Measurements from ENCODE around the gene MYOM3. TPM values are rescaled to one million over a fixed set of nuclear protein-coding genes. Genes with fewer than 3 reads are reported as not detected.

The MYOM3 gene
- polyA plus RNA-seq, 2 donors, result 0.27 to 0.37 TPM

DNA sequence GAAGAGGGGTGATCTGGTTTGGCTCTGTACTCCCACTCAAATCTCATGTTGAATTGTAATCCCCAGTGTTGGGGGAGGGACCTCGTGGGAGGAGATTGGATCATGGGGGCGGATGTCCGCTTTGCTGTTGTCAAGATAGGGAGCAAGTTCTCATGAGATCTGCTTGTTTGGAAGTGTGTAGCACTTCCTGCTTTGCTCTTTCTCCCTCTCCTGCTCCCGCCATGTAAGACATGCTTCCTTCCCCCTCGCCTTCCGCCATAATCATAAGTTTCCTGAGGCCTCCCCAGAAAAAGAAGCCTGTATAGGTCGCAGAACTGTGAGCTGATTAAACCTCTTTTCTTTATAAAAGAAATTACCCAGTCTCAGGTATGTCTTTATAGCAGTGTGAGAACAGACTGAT lies 27.9 kb downstream of the MYOM3 start:
- no peak overlapping the region for H3K27ac ChIP-seq (ENCODE audit: low read depth in 2 of 2, low read length in 1 of 2)
- no peak overlapping the region for H3K4me3 ChIP-seq (ENCODE audit: low read depth in 1 of 2, low read length in 2 of 2)
- 86 to 90% methylated on average over 7 of the region's 7 CpGs for WGBS, 2 donors
- no peaks in the 10 kb centered on the region for H3K36me3 ChIP-seq (ENCODE audit: control insufficient read depth in 2 of 2, insufficient read depth in 2 of 2, low read length in 1 of 2)
- no peaks in the 10 kb centered on the region for H3K9me3 ChIP-seq (ENCODE audit: control insufficient read depth in 2 of 2, insufficient read depth in 1 of 2, low read depth in 1 of 2, low read length in 1 of 2)
- H3K4me1 ChIP-seq (ENCODE audit: control insufficient read depth in 2 of 2, insufficient read depth in 2 of 2, low read length in 1 of 2), result no peaks in the 10 kb centered on the region
- no peaks in the 10 kb centered on the region for H3K27me3 ChIP-seq (ENCODE audit: control insufficient read depth in 1 of 2, insufficient read depth in 2 of 2, low read length in 2 of 2)

- H3K4me1 ChIP-seq (ENCODE audit: control insufficient read depth in 2 of 2, insufficient read depth in 2 of 2, low read length in 1 of 2), result no peaks in the 10 kb centered on the region
- H3K27ac ChIP-seq (ENCODE audit: low read depth in 2 of 2, low read length in 1 of 2), result no peak overlapping the region
- 83 to 95% methylated on average over 8 of the region's 8 CpGs for WGBS, 2 donors
- no peaks in the 10 kb centered on the region for H3K36me3 ChIP-seq (ENCODE audit: control insufficient read depth in 2 of 2, insufficient read depth in 2 of 2, low read length in 1 of 2)
- H3K9me3 ChIP-seq (ENCODE audit: control insufficient read depth in 2 of 2, insufficient read depth in 1 of 2, low read depth in 1 of 2, low read length in 1 of 2), result no peaks in the 10 kb centered on the region
- no peak overlapping the region for H3K4me3 ChIP-seq (ENCODE audit: low read depth in 1 of 2, low read length in 2 of 2)
- no peaks in the 10 kb centered on the region for H3K27me3 ChIP-seq (ENCODE audit: control insufficient read depth in 1 of 2, insufficient read depth in 2 of 2, low read length in 2 of 2)
These were observed 29.6 kb downstream of the MYOM3 start for GRCh38 chr1:24082372-24082771.

DNA sequence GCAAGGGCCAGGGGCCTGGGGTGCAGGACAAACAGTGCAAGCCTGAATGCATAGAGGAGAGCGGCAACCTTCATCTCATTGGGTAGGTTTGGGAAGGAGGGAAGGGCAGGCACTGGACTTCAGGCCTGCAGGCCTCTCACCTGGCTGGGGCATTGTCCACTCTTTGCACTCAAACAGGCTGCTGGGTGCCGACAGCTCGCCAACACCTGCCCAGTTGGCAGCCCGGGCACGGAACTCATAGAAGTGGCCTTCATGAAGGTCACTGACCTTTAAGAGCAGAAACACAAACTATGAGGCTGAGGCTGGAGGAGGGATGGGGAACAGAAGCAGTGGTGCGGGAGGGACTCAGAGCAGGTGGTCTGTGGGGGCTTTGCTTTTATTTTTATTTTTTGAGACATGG lies 30.7 kb downstream of the MYOM3 start:
- no peaks in the 10 kb centered on the region for H3K4me1 ChIP-seq (ENCODE audit: control insufficient read depth in 2 of 2, insufficient read depth in 2 of 2, low read length in 1 of 2)
- H3K36me3 ChIP-seq (ENCODE audit: control insufficient read depth in 2 of 2, insufficient read depth in 2 of 2, low read length in 1 of 2), result no peaks in the 10 kb centered on the region
- no peaks in the 10 kb centered on the region for H3K27me3 ChIP-seq (ENCODE audit: control insufficient read depth in 1 of 2, insufficient read depth in 2 of 2, low read length in 2 of 2)
- 78 to 81% methylated on average over 6 of the region's 6 CpGs for WGBS, 2 donors
- no peak overlapping the region for H3K27ac ChIP-seq (ENCODE audit: low read depth in 2 of 2, low read length in 1 of 2)
- H3K4me3 ChIP-seq (ENCODE audit: low read depth in 1 of 2, low read length in 2 of 2), result no peak overlapping the region
- no peaks in the 10 kb centered on the region for H3K9me3 ChIP-seq (ENCODE audit: control insufficient read depth in 2 of 2, insufficient read depth in 1 of 2, low read depth in 1 of 2, low read length in 1 of 2)

DNA sequence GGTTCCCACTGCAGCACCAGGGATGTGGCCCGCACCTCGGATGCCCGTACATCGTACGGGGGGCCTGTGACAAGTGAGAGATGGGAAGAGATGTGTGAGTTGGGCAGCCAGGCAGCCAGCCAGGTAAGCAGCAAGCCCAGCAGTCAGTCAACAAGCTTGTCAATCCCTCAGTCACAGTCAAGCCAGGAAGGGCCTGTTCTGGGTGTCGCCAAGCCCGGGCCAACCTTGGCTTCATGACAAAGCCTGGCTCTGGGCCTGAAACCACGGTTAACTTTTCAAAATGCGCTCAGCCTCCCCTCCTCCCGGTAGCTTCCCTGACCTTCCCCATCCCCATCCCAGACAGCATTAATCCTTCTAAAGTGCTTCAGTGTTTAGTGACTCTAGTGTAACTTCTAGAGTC lies 31.8 kb downstream of the MYOM3 start:
- Histone ChIP-seq H3K27ac (ENCODE audit: low read depth in 2 of 2, low read length in 1 of 2) (no peak overlapping the region), H3K36me3 (ENCODE audit: control insufficient read depth in 2 of 2, insufficient read depth in 2 of 2, low read length in 1 of 2) (no peaks in the 10 kb centered on the region), H3K4me3 (ENCODE audit: low read depth in 1 of 2, low read length in 2 of 2) (no peak overlapping the region), H3K27me3 (ENCODE audit: control insufficient read depth in 1 of 2, insufficient read depth in 2 of 2, low read length in 2 of 2) (no peaks in the 10 kb centered on the region), H3K9me3 (ENCODE audit: control insufficient read depth in 2 of 2, insufficient read depth in 1 of 2, low read depth in 1 of 2, low read length in 1 of 2) (no peaks in the 10 kb centered on the region), H3K4me1 (ENCODE audit: control insufficient read depth in 2 of 2, insufficient read depth in 2 of 2, low read length in 1 of 2) (no peaks in the 10 kb centered on the region)
- WGBS, 2 donors, result 60 to 65% methylated on average over 10 of the region's 10 CpGs

DNA sequence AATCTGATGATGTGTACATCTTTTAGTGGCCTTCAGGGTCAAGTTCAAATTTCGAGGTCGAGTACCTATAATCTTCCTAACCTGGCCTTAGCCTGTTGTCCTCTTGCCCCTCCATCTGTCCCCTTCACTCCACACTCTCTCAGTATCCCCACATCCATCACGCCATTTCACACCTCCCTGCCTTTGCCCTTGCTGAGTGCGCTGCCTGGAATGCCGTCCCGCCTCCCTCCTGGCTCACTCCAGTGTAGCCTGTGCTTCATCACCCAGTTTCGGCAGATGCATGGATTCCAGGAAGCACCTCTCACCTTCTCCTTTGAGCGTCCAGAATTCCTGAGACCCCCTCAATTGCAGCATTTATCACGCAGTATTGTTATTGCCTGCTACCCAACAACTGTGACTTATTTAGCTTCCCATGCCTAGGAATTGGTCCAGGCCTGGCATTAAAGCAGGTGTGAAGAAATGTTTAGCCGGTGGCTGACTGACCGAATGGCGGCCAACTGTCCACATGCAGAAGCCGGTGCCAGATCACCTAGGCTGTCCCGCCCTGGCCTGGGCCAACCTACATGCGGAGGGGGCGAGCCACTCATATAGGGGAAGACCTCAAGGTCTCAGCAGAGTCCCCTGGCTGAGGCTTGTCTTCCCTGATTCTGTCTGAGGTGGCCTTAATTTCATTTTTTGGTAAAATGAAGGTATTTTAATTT lies 34.5 kb downstream of the MYOM3 start:
- Histone ChIP-seq H3K4me1 (ENCODE audit: control insufficient read depth in 2 of 2, insufficient read depth in 2 of 2, low read length in 1 of 2) (no peaks in the 10 kb centered on the region), H3K27me3 (ENCODE audit: control insufficient read depth in 1 of 2, insufficient read depth in 2 of 2, low read length in 2 of 2) (no peaks in the 10 kb centered on the region), H3K27ac (ENCODE audit: low read depth in 2 of 2, low read length in 1 of 2) (no peak overlapping the region), H3K4me3 (ENCODE audit: low read depth in 1 of 2, low read length in 2 of 2) (no peak overlapping the region), H3K9me3 (ENCODE audit: control insufficient read depth in 2 of 2, insufficient read depth in 1 of 2, low read depth in 1 of 2, low read length in 1 of 2) (no peaks in the 10 kb centered on the region), H3K36me3 (ENCODE audit: control insufficient read depth in 2 of 2, insufficient read depth in 2 of 2, low read length in 1 of 2) (no peaks in the 10 kb centered on the region)
- 86 to 88% methylated on average over 16 of the region's 16 CpGs for WGBS, 2 donors

GRCh38 chr1:24075946-24076345 lies 36.0 kb downstream of the MYOM3 start:
- Histone ChIP-seq H3K27ac (ENCODE audit: low read depth in 2 of 2, low read length in 1 of 2) (no peak overlapping the region), H3K4me1 (ENCODE audit: control insufficient read depth in 2 of 2, insufficient read depth in 2 of 2, low read length in 1 of 2) (no peaks in the 10 kb centered on the region), H3K27me3 (ENCODE audit: control insufficient read depth in 1 of 2, insufficient read depth in 2 of 2, low read length in 2 of 2) (no peaks in the 10 kb centered on the region), H3K4me3 (ENCODE audit: low read depth in 1 of 2, low read length in 2 of 2) (no peak overlapping the region), H3K9me3 (ENCODE audit: control insufficient read depth in 2 of 2, insufficient read depth in 1 of 2, low read depth in 1 of 2, low read length in 1 of 2) (no peaks in the 10 kb centered on the region), H3K36me3 (ENCODE audit: control insufficient read depth in 2 of 2, insufficient read depth in 2 of 2, low read length in 1 of 2) (no peaks in the 10 kb centered on the region)
- 91% methylated on average over 8 of the region's 8 CpGs for WGBS, 2 donors

DNA sequence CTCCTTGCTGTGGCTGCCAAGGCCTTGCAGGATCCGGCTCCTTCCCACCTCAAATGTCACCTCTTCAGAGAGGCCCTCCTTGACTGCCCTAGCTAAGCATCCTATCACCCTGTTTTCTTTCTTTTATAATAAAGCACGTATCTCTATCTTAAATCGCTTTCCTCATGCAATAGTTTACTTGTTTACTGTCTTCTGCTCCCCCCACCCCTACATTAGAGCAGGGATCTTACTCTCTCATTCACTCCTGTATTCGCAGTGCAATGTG lies 36.4 kb downstream of the MYOM3 start:
- no peak overlapping the region for H3K4me3 ChIP-seq (ENCODE audit: low read depth in 1 of 2, low read length in 2 of 2)
- 80 to 81% methylated on average over 4 of the region's 4 CpGs for WGBS, 2 donors
- no peak overlapping the region for H3K27ac ChIP-seq (ENCODE audit: low read depth in 2 of 2, low read length in 1 of 2)
- H3K9me3 ChIP-seq (ENCODE audit: control insufficient read depth in 2 of 2, insufficient read depth in 1 of 2, low read depth in 1 of 2, low read length in 1 of 2), result no peaks in the 10 kb centered on the region
- H3K4me1 ChIP-seq (ENCODE audit: control insufficient read depth in 2 of 2, insufficient read depth in 2 of 2, low read length in 1 of 2), result no peaks in the 10 kb centered on the region
- H3K27me3 ChIP-seq (ENCODE audit: control insufficient read depth in 1 of 2, insufficient read depth in 2 of 2, low read length in 2 of 2), result no peaks in the 10 kb centered on the region
- no peaks in the 10 kb centered on the region for H3K36me3 ChIP-seq (ENCODE audit: control insufficient read depth in 2 of 2, insufficient read depth in 2 of 2, low read length in 1 of 2)

GRCh38 chr1:24074817-24075589 lies 36.9 kb downstream of the MYOM3 start:
- Histone ChIP-seq H3K27ac (ENCODE audit: low read depth in 2 of 2, low read length in 1 of 2) (no peak overlapping the region), H3K36me3 (ENCODE audit: control insufficient read depth in 2 of 2, insufficient read depth in 2 of 2, low read length in 1 of 2) (no peaks in the 10 kb centered on the region), H3K9me3 (ENCODE audit: control insufficient read depth in 2 of 2, insufficient read depth in 1 of 2, low read depth in 1 of 2, low read length in 1 of 2) (no peaks in the 10 kb centered on the region), H3K4me1 (ENCODE audit: control insufficient read depth in 2 of 2, insufficient read depth in 2 of 2, low read length in 1 of 2) (no peaks in the 10 kb centered on the region), H3K4me3 (ENCODE audit: low read depth in 1 of 2, low read length in 2 of 2) (no peak overlapping the region), H3K27me3 (ENCODE audit: control insufficient read depth in 1 of 2, insufficient read depth in 2 of 2, low read length in 2 of 2) (no peaks in the 10 kb centered on the region)
- WGBS, 2 donors, result 80 to 81% methylated on average over 15 of the region's 15 CpGs

DNA sequence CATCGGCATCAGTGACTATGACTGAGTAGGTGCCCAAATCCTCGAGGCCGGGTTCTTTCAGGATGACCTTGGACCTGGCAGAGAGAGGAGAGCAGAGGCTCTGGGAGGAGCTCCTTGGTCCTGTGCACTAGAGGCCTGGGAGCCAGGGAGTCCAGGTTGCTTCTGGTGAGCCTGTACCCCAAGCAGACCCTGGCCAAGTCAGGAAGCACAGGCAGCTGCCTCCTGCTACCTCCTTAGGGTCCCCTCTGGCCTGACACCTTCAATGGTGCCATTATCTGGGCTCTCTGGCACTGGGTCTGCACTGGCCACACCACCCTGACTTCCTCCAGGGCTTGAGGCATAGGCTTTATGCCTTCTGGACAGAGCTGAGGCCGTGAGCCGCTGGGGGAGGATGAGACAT lies 37.7 kb downstream of the MYOM3 start:
- 84% methylated on average over 5 of the region's 5 CpGs for WGBS, 2 donors
- Histone ChIP-seq H3K27ac (ENCODE audit: low read depth in 2 of 2, low read length in 1 of 2) (no peak overlapping the region), H3K4me1 (ENCODE audit: control insufficient read depth in 2 of 2, insufficient read depth in 2 of 2, low read length in 1 of 2) (no peaks in the 10 kb centered on the region), H3K4me3 (ENCODE audit: low read depth in 1 of 2, low read length in 2 of 2) (no peak overlapping the region), H3K36me3 (ENCODE audit: control insufficient read depth in 2 of 2, insufficient read depth in 2 of 2, low read length in 1 of 2) (no peaks in the 10 kb centered on the region), H3K9me3 (ENCODE audit: control insufficient read depth in 2 of 2, insufficient read depth in 1 of 2, low read depth in 1 of 2, low read length in 1 of 2) (no peaks in the 10 kb centered on the region), H3K27me3 (ENCODE audit: control insufficient read depth in 1 of 2, insufficient read depth in 2 of 2, low read length in 2 of 2) (no peaks in the 10 kb centered on the region)

- no peaks in the 10 kb centered on the region for H3K9me3 ChIP-seq (ENCODE audit: control insufficient read depth in 2 of 2, insufficient read depth in 1 of 2, low read depth in 1 of 2, low read length in 1 of 2)
- no peak overlapping the region for H3K4me3 ChIP-seq (ENCODE audit: low read depth in 1 of 2, low read length in 2 of 2)
- 88 to 89% methylated on average over 7 of the region's 7 CpGs for WGBS, 2 donors
- no peak overlapping the region for H3K27ac ChIP-seq (ENCODE audit: low read depth in 2 of 2, low read length in 1 of 2)
- H3K36me3 ChIP-seq (ENCODE audit: control insufficient read depth in 2 of 2, insufficient read depth in 2 of 2, low read length in 1 of 2), result no peaks in the 10 kb centered on the region
- H3K4me1 ChIP-seq (ENCODE audit: control insufficient read depth in 2 of 2, insufficient read depth in 2 of 2, low read length in 1 of 2), result no peaks in the 10 kb centered on the region
- H3K27me3 ChIP-seq (ENCODE audit: control insufficient read depth in 1 of 2, insufficient read depth in 2 of 2, low read length in 2 of 2), result no peaks in the 10 kb centered on the region
These were observed 40.0 kb downstream of the MYOM3 start for GRCh38 chr1:24071941-24072340.
